K562 (cell line): Measurements from ENCODE around the gene METTL22. TPM values are rescaled to one million over a fixed set of nuclear protein-coding genes. Genes with fewer than 3 reads are reported as not detected.

Source experiments
- EGR1 ChIP-seq: fragments of 450-650 bp; conservative IDR thresholded peaks from 2 replicates; pipeline ENCODE4 v1.6.1; 2017; ENCODE audit warnings: mild to moderate bottlenecking
- ESRRA ChIP-seq: fragments of 450-650 bp; IDR thresholded peaks from 2 replicates; pipeline ENCODE4 v1.6.1; 2014; ENCODE audit warnings: low read depth, mild to moderate bottlenecking, moderate library complexity, borderline replicate concordance
- MAZ ChIP-seq, 2 experiments: fragments of 450-650 bp in 1 of 2; sonication (generic) in 1 of 2; formaldehyde crosslinking; IDR thresholded peaks in 1 of 2; conservative IDR thresholded peaks in 1 of 2; 2 replicates each; pipeline versions ENCODE4 v1.4.0 to v1.5.0; 2020; ENCODE audit warnings: mild to moderate bottlenecking in 1 of 2, missing genetic modification reagents in 1 of 2
- NR1H2 ChIP-seq: sonication (generic); formaldehyde crosslinking; IDR thresholded peaks from 2 replicates; pipeline ENCODE4 v1.4.0; 2020; ENCODE audit warnings: mild to moderate bottlenecking, missing genetic modification reagents
- NR3C1 ChIP-seq: sonication (generic); formaldehyde crosslinking; IDR thresholded peaks from 2 replicates; pipeline ENCODE4 v1.8.1; 2022; ENCODE audit warnings: missing genetic modification reagents
- POLR2G ChIP-seq: fragments of 200-400 bp; formaldehyde crosslinking; IDR thresholded peaks from 2 replicates; pipeline ENCODE4 v1.6.1; 2017; ENCODE audit warnings: low read depth, mild to moderate bottlenecking, antibody characterized with exemption, low read length, moderate library complexity
- SUPT5H ChIP-seq: fragments of 450-650 bp; IDR thresholded peaks from 2 replicates; pipeline ENCODE4 v1.6.1; 2016
- polyA plus RNA-seq, 8 experiments: library from polyadenylated mRNA; depleted of rRNA in 4 of 8; stranded (reverse) in 5 of 8; unstranded in 3 of 8; fragments of >200 nt; fragmentation: Nextera tagmentation in 2 of 8; fragmentation: Illumina TruSeq in 1 of 8; extraction: Ambion mirVana in 2 of 8; extraction: Trizol in 1 of 8; gene quantifications; 2 replicates each; pipeline versions ENCODE4 v1.2.1 to v1.2.3, GENCODE V29; 2011 to 2014; ENCODE audit warnings: inconsistent platforms in 1 of 8, missing spikeins in 1 of 8
- total RNA-seq, 7 experiments: library from RNA; depleted of rRNA in 6 of 7; stranded (reverse); fragments of >200 nt in 6 of 7; fragmentation: Illumina TruSeq in 2 of 7; extraction: Trizol in 2 of 7; gene quantifications; 2 replicates each; pipeline versions ENCODE4 v1.2.1 to v1.2.3, GENCODE V29; 2011 to 2021; ENCODE audit warnings: low replicate concordance in 1 of 7
- TF ChIP-seq, protein P1 (sequence below): sonication (generic); formaldehyde crosslinking; IDR thresholded peaks from 2 replicates; pipeline ENCODE4 v1.8.0; 2022; ENCODE audit warnings: missing genetic modification reagents, mild to moderate bottlenecking, borderline replicate concordance
- TF ChIP-seq, protein P2 (sequence below): fragments of 450-650 bp; IDR thresholded peaks from 2 replicates; pipeline ENCODE4 v1.6.1; 2017; ENCODE audit warnings: antibody characterized with exemption, mild to moderate bottlenecking
- TF ChIP-seq, protein P3 (sequence below): fragments of 450-650 bp; formaldehyde crosslinking; conservative IDR thresholded peaks from 2 replicates; pipeline ENCODE4 v1.4.0; 2022; ENCODE audit warnings: mild to moderate bottlenecking, missing genetic modification characterization

The METTL22 gene
- total and polyA plus RNA-seq, 9 of the 15 experiments (the other 6 are each of a cell fraction or from before 2014, with no cell fraction given): 6.9 to 33.2 (median 18.5) TPM

DNA sequence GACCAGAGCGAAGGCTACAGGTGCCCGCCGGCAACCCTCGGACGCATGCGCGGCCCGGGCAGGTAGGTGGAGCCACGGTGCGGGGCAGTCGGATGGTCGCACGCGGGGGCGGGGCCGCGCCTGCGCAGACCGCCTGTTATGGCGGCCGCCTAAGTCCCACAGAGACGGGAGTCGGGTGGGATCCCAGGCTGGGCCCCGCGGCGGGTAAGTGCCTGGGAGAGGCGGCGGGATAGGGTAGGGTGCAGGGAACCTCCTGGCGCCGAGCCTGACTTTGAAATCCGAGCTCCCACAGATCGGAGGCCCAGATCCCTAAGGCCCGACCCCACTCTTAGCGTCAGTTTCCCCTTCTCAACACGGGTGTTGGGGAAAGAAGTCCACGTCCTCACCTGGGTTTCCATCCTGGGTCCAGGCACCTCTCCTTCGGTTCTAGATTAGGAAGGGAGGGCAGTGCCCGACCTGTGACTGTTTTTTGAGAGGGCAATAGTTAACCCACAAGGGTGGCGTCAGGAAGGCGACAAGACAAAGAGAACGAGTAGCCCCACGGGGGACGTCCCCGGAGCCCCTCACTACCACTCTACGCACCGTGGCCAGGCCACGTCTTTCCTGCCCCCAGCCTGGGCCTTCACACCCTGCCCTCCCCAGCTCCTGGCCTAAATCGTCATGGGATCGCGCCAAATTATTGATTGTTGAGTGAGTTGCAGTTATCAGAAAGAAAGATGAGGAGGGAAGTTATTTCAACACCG, at the start of gene METTL22 (continued):
- TF ChIP-seq, protein P1, sequence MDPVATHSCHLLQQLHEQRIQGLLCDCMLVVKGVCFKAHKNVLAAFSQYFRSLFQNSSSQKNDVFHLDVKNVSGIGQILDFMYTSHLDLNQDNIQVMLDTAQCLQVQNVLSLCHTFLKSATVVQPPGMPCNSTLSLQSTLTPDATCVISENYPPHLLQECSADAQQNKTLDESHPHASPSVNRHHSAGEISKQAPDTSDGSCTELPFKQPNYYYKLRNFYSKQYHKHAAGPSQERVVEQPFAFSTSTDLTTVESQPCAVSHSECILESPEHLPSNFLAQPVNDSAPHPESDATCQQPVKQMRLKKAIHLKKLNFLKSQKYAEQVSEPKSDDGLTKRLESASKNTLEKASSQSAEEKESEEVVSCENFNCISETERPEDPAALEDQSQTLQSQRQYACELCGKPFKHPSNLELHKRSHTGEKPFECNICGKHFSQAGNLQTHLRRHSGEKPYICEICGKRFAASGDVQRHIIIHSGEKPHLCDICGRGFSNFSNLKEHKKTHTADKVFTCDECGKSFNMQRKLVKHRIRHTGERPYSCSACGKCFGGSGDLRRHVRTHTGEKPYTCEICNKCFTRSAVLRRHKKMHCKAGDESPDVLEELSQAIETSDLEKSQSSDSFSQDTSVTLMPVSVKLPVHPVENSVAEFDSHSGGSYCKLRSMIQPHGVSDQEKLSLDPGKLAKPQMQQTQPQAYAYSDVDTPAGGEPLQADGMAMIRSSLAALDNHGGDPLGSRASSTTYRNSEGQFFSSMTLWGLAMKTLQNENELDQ (CRISPR knock-in tag): no peak
- no peak for TF ChIP-seq NR1H2 (CRISPR knock-in tag)
- TF ChIP-seq MAZ (CRISPR knock-in tag; conservative IDR thresholded peaks at IDR 0.05 in 1 of 2, IDR thresholded peaks at IDR 0.05 in 1 of 2): peak in 1 of 2 experiments; percentile 51; a peak in 1 of 4 replicates
- peak; percentile 87 for TF ChIP-seq POLR2G
- TF ChIP-seq NR3C1 (CRISPR knock-in tag): no peak
- TF ChIP-seq, protein P2, sequence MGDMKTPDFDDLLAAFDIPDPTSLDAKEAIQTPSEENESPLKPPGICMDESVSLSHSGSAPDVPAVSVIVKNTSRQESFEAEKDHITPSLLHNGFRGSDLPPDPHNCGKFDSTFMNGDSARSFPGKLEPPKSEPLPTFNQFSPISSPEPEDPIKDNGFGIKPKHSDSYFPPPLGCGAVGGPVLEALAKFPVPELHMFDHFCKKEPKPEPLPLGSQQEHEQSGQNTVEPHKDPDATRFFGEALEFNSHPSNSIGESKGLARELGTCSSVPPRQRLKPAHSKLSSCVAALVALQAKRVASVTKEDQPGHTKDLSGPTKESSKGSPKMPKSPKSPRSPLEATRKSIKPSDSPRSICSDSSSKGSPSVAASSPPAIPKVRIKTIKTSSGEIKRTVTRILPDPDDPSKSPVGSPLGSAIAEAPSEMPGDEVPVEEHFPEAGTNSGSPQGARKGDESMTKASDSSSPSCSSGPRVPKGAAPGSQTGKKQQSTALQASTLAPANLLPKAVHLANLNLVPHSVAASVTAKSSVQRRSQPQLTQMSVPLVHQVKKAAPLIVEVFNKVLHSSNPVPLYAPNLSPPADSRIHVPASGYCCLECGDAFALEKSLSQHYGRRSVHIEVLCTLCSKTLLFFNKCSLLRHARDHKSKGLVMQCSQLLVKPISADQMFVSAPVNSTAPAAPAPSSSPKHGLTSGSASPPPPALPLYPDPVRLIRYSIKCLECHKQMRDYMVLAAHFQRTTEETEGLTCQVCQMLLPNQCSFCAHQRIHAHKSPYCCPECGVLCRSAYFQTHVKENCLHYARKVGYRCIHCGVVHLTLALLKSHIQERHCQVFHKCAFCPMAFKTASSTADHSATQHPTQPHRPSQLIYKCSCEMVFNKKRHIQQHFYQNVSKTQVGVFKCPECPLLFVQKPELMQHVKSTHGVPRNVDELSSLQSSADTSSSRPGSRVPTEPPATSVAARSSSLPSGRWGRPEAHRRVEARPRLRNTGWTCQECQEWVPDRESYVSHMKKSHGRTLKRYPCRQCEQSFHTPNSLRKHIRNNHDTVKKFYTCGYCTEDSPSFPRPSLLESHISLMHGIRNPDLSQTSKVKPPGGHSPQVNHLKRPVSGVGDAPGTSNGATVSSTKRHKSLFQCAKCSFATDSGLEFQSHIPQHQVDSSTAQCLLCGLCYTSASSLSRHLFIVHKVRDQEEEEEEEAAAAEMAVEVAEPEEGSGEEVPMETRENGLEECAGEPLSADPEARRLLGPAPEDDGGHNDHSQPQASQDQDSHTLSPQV: no peak
- TF ChIP-seq EGR1: peak; percentile 84
- TF ChIP-seq, protein P3, sequence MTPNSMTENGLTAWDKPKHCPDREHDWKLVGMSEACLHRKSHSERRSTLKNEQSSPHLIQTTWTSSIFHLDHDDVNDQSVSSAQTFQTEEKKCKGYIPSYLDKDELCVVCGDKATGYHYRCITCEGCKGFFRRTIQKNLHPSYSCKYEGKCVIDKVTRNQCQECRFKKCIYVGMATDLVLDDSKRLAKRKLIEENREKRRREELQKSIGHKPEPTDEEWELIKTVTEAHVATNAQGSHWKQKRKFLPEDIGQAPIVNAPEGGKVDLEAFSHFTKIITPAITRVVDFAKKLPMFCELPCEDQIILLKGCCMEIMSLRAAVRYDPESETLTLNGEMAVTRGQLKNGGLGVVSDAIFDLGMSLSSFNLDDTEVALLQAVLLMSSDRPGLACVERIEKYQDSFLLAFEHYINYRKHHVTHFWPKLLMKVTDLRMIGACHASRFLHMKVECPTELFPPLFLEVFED (CRISPR knock-in tag): no peak
- no peak for TF ChIP-seq ESRRA
- TF ChIP-seq SUPT5H: peak; percentile 91
